ENCODE data around the gene PPFIA3.
"Not testable (repeated sequence)": the region's sequence is repeated elsewhere in the genome, so short reads cannot be mapped to it uniquely, and the experiment has no call there.

PPFIA3 gene

DNA sequence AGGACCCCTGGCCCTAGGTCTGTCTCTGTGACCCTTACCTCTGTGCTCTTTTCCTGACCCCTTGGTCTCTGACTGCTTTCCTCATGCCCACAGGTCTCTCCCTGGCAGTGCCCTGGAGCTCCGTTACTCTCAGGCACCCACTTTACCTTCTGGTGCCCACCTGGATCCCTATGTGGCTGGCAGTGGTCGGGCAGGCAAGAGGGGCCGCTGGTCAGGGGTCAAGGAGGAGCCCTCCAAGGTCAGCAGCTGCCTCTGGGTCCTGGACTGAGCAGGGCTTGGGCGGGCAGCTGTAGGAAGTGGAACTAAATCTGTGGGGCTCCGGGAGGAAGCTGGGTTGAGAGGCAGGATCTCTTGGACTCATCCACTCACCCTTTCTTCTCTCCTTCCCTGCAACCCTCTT, 16.3 kb downstream of the PPFIA3 start:
- TF ChIP-seq, protein P1, sequence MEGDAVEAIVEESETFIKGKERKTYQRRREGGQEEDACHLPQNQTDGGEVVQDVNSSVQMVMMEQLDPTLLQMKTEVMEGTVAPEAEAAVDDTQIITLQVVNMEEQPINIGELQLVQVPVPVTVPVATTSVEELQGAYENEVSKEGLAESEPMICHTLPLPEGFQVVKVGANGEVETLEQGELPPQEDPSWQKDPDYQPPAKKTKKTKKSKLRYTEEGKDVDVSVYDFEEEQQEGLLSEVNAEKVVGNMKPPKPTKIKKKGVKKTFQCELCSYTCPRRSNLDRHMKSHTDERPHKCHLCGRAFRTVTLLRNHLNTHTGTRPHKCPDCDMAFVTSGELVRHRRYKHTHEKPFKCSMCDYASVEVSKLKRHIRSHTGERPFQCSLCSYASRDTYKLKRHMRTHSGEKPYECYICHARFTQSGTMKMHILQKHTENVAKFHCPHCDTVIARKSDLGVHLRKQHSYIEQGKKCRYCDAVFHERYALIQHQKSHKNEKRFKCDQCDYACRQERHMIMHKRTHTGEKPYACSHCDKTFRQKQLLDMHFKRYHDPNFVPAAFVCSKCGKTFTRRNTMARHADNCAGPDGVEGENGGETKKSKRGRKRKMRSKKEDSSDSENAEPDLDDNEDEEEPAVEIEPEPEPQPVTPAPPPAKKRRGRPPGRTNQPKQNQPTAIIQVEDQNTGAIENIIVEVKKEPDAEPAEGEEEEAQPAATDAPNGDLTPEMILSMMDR (IDR thresholded peaks at IDR 0.05; ENCODE audit: low read depth, low read length, missing control alignments): no peak
- DNase-seq (ENCODE audit: low read depth): no peak
- no peak overlapping the region for H3K4me3 ChIP-seq (ENCODE audit: low read depth, low read length)

DNA sequence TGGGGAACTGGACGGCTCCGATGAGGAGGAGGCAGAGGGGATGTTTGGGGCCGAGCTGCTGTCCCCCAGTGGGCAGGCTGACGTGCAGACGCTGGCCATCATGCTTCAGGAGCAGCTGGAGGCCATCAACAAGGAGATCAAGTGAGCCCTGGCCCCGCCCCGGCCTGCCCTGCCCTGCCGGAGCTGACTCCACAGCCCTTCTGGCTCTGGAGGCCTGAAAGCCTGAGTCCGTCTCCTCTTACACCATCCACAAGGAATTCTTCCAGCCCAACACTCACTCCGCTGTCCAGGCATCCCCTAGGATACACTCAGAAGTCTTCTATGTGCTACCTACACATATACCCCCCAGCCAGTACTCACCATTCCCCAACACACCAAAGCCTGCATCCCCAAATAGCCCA, 17.4 kb downstream of the PPFIA3 start:
- TF ChIP-seq, protein P1 (IDR thresholded peaks at IDR 0.05; ENCODE audit: low read depth, low read length, missing control alignments): no peak
- no peak overlapping the region for H3K4me3 ChIP-seq (ENCODE audit: low read depth, low read length)
- DNase-seq (ENCODE audit: low read depth): no peak

DNA sequence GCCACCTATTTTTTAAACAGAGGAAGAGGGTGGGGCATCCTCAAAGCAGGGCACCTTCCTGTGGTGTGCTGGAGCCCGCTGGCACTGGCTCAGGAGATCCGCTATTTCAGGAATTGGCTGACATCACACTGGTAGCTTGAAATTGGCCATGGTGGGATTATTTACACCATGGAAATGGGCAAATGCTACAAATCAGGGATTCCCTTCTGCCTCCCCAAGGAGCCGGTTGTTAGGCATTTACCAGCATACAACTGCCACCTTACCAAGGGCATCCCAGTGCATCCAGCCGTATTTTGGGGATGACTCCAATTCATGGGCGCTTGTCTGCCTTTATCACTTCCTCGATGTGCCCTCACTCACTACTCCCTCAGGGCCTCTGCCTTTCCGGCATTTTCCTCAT, 21.6 kb downstream of the PPFIA3 start:
- TF ChIP-seq, protein P1 (IDR thresholded peaks at IDR 0.05; ENCODE audit: low read depth, low read length, missing control alignments): no peak
- DNase-seq (ENCODE audit: low read depth): no peak
- H3K4me3 ChIP-seq (ENCODE audit: low read depth, low read length): no peak overlapping the region

DNA sequence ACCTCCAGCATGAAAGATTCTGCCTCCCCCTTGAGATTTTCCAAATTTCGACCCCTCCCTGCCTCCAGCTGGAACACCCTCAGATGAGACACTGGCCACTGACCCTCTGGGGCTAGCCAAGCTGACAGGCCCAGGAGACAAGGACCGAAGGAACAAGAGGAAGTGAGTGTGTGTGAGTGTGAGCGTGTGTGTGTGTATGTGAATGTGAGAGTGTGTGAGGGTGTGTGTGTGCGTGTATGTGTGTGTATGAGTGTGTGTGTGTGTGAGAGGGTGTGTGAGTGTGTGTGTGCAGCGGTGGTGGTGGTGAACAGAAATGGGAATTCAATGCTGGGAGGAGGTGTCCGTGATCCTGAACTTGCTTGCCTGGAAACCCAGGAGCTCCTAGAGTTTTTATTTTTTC, 22.0 kb downstream of the PPFIA3 start:
- TF ChIP-seq, protein P1 (IDR thresholded peaks at IDR 0.05; ENCODE audit: low read depth, low read length, missing control alignments): no peak
- DNase-seq (ENCODE audit: low read depth): no peak

DNA sequence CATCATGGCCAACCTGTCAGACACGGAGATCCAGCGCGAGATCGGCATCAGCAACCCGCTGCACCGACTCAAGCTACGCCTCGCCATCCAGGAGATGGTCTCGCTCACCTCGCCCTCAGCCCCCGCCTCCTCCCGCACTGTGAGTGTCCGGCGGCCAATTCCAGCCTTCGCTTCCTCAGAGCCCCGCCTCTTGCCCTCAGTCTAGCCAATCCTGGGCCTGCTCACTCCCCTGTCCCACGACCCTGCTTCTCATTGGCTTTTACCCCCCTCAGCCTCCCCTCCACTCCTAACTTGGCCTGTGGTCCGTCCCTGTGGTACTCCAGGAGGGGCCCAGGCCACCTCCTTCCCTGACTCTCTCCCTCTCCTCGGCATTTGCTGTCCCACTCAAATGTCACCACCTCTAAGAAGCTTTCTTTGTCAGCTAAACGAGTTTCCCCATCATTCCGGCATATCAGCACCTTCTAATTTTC, 23.6 kb downstream of the PPFIA3 start:
- no peak for DNase-seq (ENCODE audit: low read depth)
- H3K4me3 ChIP-seq (ENCODE audit: low read depth, low read length): peak overlapping the region; percentile 35
- TF ChIP-seq, protein P1 (IDR thresholded peaks at IDR 0.05; ENCODE audit: low read depth, low read length, missing control alignments): no peak

More for the DNA sequence above, 22.0 kb downstream of the PPFIA3 start:
- H3K4me3 ChIP-seq (ENCODE audit: low read depth, low read length): no peak overlapping the region

DNA sequence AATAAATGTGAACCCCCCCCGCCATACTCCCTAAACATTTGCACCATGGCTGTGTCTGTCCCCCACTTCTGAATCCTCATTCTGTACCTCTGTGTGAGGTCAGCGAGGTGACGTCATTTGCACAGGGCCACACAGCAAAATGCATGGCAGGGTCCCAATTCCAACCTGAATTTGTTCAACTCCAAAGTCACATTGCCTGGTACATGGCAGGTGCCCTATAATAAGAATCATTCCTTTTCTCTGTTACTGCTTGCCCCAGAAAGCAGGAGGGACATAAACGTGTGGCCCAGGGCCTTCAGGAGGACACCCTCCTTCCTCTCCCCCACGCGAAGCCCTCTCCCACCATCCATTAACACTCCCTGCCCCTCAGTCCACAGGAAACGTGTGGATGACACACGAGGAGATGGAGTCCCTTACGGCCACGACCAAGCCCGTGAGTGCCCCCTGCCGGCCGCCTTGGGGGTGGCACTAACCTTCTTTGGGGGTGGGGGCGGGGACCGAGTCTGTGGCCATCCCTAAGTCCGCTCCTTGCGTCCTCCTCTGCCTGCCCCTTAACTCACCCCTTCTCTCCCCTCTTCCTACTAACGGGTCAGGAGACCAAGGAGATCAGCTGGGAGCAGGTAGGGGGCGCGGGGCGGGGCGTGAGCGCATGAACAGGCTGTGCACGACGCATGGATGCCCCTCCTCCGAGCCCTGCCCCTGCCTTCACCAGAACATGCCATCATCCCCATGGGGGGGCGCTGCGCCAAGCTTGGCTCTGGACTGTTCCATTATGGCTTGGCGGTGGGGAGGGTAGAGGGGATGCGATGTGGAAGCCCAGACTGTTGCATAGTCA, 26.4 kb downstream of the PPFIA3 start:
- H3K4me3 ChIP-seq (ENCODE audit: low read depth, low read length): no peak overlapping the region
- TF ChIP-seq, protein P1 (IDR thresholded peaks at IDR 0.05; ENCODE audit: low read depth, low read length, missing control alignments): peak; percentile 87
- peak; percentile 15 for DNase-seq (ENCODE audit: low read depth)

DNA sequence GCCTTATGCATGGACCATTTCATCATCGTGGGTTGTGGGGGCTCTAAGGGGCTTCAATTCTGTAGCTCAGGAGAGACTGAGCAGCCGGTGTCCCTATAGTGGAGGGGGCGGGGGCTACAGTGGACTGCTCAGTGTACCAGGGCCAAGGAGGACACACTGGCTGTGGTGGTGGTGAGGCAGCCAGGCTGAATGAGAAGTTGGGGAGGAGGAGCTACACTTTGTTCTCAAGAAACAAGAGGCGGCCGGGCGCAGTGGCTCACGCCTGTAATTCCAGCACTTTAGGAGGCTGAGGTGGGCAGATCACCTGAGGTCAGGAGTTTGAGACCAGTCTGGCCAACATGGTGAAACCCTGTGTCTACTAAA, 27.0 kb downstream of the PPFIA3 start:
- not testable (repeated sequence) for DNase-seq (ENCODE audit: low read depth); H3K4me3 ChIP-seq (ENCODE audit: low read depth, low read length)

All from GM12864 (cell line).